HG03521 (cell line): ENCODE data around the gene EPS8L1.
"Not testable (repeated sequence)": the region's sequence is repeated elsewhere in the genome, so short reads cannot be mapped to it uniquely, and the experiment has no call there.

ENCODE experiments used
- ATAC-seq: cut with Tn5 transposase; IDR thresholded peaks from one replicate; pipeline ENCODE4 v1.9.1; 2021; ENCODE audit warnings: mild to moderate bottlenecking, moderate library complexity; ENCODE audit not compliant: unreplicated experiment

EPS8L1 gene

DNA sequence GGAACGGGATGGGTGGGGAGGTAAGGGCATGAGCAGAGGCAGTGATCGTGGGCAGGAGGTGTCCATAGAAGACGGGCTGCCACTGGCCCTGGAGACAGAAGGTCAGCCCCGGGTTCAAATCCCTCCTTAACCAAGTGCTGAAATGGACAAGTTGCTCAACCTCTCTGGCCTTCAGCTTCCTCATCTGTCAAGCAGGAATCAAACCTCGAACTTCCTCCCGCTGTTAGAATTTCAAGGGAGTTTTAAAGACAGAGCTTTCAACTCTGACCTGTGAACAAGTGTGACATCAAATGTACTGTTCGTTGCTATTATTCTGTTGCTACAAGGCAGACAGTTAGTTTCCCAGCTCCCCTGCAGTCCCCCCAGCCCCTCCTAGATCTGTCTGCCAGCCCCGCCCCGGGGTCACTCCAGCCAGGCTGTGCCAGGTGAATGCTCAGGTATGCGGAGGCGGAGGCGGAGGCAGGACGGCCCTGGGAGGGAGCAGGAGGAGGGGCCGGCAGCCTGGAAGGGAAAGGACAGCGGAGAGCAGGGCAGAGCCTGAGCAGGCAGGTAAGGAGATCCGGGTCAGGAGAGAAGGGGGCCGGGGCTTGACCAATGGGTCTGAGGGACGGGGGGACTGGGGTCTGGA lies at the start of gene EPS8L1:
TSS of gene EPS8L1 (plus strand) at position 499 of the 628 bp plus-strand sequence. CDS start 576 bp downstream, outside the sequence.
- ATAC-seq, result no peak

DNA sequence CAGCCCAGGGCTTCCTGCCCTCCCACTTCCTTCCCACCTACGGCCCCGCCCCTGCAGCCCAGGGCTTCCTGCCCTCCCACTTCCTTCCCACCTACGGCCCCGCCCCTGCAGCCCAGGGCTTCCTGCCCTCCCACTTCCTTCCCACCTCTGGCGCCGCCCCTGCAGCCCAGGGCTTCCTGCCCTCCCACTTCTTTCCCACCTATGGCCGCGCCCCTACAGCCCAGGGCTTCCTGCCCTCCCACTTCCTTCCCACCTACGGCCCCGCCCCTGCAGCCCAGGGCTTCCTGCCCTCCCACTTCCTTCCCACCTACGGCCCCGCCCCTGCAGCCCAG lies 48.6 kb upstream of the EPS8L1 start:
- not testable (repeated sequence) for ATAC-seq

DNA sequence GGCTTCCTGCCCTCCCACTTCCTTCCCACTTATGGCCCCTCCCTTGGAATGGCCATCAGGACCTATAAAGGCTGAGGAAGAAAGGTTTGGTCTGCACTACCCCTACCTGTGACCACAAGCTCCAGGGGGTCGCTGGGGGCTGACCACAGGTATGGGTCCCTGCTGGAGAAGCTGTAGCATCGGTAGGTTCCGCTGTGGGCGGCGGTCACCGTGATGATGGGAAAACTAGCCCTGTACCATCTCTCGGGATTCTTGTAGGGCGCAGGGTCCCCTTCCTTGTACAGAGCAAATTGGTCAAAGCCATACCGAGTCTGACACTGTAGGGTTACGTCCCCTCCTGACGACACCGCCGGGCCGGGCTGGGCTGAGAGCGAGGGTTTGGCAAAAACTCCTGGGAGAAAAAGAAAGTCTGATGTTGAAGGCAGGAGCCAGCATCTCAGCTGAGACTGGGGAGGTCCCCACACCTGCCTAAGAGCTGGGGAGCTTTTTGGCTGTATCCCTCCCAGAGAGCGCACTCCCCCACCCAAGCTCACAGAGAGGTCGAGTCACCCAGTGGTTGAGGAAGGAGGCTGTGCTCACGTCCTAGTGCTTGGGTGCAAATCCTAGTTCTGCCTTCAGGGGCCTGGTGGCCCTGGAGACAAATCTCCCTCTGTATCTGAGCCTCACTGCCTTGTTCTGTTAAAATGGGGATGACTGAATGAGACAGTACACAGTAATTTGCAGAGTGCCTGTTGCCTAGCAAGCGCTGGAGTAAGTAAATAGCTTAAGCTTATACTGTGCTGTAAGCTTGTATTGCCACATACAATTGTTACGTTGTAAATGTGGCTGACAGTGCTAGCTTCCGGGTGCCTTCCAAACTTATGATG lies 48.0 kb upstream of the EPS8L1 start:
- ATAC-seq, result no peak

DNA sequence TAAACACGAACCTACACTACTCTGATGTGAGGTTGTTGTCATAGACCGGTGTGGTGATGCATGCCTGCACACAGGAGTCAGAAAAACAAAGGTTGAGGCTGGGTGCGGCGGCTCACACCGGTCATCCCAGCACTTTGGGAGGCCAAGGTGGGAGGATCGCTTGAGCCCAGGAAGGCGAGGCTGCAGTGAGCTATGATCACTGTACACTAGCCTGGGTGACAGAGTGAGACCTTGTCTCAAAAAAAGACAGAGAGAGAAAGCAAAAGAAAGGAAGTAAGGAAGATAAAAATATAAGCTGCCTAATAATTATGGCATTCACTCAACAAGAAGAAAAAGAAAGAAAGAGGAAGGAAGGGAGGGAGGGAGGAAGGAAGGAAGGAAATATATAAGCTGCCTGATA lies 46.9 kb upstream of the EPS8L1 start:
- no peak for ATAC-seq

DNA sequence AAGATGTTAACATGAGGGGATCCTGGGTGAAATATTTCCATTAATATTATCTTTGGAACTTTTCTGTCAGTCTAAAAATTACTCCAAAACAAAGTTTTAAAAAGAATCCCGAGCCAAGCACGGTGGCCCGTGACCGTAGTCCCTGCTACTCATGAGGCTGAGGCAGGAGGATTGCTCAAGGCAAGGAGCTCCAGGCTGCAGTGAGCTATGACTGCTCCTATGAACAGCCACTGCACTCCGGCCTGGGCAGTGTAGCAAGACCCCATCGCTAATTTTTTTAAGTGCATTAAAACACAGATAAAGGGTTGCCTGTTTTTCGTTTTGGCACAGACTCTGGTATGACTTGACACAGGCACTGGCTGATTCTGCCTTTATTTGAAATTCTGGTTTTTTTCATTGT lies 44.5 kb upstream of the EPS8L1 start:
- no peak for ATAC-seq

DNA sequence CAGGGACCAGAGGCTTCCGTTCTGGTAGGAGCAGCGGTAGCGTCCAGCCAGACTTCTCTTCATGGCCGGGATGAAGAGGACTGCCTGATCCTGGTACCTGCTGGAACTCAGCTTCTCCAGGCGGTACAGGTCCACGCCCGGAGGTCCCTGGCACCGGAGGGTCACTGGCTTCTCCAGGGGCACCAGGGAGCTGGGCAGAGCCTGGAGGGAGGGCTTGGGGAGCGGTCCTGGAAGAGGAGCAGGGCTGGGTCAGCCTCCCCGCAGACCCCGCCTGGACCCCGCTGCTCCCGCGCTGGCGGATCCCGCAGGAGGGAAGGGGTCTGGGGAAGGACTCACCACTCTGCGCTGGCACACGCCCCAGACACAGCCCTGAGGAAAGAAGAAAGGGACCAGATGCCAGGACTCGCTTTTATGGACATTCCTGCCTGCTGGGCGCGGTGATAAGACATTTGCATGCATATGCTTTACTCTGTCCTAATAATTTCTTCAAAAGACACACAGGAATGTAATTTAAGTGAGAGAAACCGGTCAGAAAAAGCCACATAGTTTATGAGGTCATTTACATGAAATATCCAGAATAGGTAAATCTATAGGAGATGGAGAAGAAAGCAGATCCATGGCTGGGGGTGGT lies 43.4 kb upstream of the EPS8L1 start:
- ATAC-seq, result no peak

DNA sequence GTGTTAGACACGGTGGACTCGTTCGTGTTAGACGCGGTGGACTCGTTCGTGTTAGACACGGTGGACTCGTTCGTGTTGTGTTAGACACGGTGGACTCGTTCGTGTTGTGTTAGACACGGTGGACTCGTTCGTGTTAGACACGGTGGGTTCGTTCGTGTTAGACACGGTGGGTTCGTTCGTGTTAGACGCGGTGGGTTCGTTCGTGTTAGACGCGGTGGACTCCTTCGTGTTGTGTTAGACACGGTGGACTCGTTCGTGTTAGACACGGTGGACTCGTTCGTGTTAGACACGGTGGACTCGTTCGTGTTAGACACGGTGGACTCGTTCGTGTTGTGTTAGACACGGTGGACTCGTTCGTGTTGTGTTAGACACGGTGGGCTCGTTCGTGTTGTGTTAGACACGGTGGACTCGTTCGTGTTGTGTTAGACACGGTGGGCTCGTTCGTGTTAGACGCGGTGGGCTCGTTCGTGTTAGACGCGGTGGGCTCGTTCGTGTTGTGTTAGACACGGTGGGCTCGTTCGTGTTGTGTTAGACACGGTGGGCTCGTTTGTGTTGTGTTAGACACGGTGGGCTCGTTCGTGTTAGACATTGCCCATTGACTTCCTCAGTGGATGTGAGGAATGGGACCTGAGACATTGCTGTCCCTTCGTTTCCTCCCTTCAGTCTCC lies 42.6 kb upstream of the EPS8L1 start:
- not testable (repeated sequence) for ATAC-seq

DNA sequence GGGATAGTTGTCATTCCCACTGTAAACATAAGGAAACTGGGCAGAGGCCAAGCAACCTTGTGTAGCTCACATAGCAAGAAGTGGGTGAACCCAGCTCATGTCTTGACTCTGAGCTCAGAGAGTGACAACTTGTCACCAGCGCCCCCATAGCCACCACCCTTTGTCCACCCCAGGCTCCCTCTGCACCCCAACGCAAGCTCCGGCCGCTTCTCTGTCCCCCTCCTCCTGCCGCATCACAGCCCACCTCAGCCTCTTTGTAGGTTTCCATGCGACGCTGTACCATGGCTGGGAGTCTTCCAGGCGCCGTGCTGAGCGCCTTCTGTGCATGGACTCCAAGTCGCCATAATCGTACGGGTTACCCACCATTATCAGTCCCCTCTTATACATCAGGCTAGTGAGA lies 40.9 kb upstream of the EPS8L1 start:
- no peak for ATAC-seq

DNA sequence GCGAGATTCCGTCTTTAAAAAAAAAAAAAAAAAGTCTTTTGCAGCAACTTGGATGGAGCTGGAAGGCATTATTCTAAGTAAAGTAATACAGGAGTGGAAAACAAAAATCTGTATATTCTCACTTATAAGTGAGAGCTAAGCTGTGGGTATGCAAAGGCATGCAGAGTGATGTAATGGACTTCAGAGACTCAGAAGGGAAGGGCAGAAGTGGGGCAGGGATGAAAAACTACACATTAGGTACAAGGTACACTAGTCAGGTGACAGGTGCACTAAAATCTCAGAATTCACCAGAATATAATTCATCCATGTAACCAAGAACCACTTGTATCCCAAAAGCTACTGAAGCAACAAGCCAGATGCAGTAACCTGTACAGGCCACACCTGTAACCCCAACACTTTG lies 39.6 kb upstream of the EPS8L1 start:
- ATAC-seq, result no peak

DNA sequence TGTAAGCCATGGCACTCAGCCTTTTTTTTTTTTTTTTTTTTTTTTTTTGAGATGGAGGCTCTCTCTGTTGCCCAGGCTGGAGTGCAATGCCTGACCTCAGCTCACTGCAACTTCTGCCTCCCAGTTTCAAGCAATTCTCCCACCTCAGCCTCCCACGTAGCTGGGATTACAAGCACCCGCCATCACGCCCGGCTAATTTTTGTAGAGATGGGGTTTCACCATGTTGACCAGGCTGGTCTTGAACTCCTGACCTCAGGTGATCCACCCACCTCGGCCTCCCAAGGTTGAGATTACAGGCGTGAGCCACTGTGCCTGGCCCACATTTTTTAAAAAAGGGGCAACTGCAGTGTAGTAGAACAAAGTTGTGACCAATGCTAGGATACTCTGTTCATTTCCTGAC lies 38.1 kb upstream of the EPS8L1 start:
- ATAC-seq, result not testable (repeated sequence)

DNA sequence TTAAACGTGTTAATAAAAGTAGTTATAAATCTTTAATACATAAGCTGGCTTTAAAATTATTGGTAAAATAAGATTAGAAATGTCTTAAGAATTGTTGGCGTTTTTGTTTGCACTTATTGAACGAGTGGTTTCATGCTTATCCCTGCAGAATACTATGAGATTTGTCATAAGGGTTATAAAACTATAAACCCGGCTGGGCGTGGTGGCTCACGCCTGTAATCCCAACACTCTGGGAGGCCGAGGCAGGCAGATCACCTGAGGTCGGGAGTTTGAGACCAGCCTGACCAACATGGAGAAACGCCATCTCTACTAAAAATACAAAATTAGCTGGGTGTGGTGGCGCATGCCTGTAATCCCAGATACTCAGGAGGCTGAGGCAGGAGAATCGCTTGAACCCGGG lies 35.0 kb upstream of the EPS8L1 start:
- not testable (repeated sequence) for ATAC-seq

DNA sequence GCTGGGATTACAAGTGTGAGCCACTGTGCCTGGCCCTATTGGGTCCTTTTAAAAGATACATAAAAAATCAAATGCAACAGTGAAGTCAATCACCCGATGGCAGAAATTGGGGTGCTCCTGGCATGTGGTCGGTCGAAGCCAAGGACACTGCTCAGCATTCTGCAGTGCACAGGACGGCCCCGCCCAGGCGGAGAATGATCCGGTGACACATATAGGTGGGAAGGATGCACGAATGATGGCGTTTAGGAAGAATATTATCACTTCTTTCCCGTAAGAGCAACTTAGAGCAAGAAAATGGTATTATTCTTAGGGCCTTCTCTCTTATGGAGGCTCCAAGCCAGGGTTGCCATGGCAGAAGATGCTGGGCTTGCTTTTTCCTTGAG lies 34.4 kb upstream of the EPS8L1 start:
- no peak for ATAC-seq

DNA sequence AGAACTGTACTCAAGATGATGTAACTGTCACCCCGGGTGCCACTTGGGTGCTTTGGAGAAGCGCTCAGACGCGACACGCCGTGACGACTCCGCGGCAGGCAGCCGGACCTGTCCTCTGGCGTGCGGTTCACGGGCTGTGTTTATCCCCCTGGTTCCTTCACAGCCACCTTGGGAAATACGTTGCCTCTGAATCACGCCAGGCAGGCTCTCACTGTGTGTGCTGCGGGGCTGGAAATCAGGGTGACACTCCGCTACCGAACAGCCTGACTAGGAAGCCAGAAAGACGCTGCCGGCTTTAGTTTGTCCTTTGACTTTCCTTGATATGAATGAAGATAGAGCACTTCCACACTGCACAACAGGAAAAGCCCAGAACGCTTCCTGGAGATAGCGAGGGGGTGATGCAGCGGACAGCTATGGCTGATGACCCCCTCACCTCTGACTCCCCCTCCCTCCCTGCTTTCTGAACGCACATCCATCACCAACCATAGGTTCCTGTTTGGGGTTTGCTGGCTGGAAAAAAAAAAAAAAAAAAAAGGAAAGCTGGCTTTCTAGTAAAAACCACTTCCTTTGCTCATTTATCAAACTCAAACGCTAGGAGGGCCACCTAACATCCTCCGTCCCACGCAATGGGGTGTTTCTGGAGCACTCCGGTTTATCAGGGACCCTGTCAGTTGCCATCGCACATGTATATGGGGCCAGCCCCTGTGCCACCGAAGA lies 33.9 kb upstream of the EPS8L1 start:
- no peak for ATAC-seq

DNA sequence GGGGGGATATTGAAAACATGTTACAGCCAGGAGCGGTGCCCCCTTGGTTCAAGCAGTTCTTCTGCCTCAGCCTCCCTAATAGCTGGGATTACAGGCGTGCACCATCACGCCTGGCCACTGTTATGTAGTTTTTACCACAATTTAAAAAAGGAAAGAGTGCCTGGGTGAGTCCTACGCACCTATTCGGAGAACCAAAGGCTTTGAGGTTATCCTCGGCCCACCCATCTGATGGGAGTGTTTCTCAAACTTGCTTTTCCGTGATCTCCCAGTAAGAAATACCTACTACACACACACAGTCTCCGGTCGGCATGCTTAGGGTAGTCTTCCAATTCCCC lies 33.4 kb upstream of the EPS8L1 start:
- ATAC-seq, result no peak

DNA sequence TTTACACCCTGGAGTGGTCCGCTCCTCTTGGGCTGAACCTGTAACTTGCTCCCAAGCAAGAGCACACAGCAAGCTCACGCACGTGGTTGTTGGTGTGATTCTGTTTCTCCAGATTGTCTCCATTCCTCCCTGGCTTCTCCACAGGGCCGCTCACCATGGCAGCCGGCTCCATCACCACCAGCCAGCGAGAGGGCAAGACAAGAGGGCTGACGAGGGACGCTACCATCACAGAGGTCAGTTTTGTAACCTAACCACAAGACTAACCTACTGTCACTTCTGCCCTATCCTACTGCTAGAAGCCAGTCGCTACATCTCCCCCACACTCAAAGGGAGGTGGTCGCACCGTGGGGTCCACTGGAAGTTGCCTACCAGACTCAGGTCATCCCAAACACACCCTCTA lies 33.0 kb upstream of the EPS8L1 start:
- no peak for ATAC-seq

DNA sequence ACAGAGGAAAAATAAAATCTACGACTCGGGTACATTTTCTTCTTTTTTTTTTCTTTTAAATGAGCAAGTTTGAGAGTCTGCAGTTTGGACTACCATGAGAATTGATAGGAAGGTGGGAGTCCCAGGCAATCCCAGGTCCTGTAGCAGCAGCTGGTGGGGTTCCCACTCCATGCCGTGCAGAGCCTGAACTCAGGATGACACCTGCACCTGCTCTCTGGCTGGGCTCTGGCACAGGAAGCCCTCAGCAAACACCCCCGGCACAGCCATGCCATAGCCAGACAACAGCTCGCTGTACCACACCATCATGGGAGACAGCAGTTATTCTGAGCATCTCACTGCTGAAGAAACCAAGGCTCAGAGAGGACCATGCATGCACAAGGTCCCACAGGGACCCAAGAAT lies 31.4 kb upstream of the EPS8L1 start:
- no peak for ATAC-seq

DNA sequence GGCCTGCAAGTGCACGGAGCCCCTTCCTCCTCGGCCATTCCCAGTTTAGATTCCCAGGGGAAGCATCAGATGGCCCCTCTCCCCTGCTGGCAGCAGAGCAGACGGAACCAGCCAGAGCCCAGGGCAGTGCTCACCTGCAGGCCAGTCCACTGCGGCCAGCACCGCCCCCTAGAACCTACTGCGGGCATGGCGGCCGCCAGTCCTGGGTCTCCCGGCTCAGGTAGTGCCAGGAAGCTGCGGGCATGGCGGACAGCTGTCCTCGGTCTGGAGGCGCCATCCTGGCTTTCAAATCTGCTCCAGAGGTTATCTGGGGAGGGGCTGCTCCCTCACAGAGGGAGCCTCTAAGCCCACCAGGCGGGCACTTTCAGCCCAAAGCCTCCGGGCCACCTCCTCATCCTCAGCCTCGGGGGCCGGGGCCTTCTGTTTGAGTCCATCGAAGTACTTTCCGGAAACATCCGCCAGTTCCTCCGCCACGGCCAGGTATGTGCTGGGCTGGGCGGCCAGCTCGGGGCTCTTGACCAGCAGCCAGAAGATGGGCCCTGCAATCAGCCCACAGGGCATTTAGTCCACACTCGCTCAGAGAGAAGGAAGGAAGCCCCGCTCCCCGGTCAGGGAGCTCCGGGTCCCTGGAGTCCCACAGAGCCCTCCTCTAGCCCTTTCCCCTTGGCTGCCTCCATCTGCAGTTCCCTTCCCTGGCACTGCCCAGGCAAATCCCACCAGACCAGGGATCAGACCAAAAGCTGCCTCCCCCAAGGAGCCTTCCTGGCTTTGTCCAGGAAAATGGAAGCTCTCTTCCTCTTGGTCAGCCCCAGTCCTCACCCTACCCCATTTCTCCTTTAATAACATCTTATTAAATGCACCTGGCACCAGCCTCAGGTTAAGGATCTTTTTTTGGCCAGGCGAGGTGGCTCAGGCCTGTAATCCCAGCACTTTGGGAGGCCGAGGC lies 30.6 kb upstream of the EPS8L1 start:
- ATAC-seq, result no peak

DNA sequence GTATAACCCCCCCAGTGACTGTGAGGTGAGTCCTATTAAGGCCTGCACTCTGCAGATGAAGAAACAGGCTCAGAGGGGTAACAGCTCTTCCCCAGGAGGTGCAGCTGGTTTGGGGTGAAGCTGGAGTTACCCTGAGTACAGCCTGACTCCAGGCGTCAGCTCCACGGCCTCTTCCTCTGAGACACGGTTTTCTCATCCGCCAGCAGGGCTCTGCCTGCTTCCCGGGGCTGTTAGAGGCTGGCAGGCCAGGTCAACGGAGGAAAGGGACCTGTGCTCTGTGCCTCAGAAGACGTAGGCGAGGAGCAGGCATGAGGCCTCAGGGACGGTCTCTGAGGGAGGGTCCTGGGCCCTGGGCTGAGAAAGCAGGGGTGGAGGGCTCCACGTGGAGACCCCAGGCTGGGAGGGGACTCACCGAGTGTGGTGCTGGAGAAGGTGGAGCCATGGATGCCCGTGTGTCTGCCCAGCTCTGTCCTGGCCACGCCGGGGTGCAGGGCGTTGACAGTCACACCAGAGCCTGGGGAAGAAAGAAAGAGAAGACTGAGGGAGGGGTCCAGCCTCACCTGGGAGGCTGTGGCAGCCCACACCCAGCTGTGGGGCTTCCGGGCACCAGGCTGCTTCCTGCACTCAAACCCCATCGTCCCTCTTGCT lies 28.6 kb upstream of the EPS8L1 start:
- no peak for ATAC-seq

DNA sequence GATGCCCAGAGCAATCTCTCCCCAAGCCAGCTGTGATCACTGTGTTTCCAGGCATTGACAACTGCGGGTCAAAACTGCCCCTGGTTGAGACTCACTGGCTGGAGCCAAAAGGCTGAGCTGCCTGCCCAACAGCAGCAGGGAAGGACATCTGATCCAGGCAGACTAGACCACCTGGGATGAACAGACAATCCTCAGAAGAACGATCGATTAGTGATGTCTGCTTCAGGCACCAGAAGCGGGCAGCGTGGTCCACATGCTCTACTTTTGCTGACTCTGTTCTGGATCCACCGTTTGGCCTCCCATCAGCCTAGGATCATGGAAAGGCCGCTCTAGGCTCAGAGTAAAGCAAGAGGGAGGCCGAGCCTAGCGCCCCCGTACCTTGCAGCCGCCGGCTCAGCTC lies 27.7 kb upstream of the EPS8L1 start:
- no peak for ATAC-seq

DNA sequence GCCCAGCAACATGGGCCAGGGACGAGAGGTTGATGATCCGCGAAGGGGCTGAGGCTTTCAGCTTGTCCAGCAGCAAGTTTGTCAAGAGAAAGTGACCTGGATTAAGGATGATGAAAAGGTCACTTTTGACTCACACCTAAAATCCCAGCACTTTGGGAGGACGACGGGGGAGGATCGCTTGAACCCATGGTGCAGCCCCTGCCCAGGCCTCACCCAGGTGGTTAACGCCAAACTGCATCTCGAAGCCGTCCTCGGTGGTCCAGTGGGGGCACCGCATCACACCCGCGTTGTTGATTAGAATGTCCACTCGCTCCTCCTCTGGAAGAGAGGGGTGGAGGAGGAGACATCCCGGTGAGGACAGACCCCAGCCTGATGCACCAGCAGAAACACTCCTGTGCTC lies 27.2 kb upstream of the EPS8L1 start:
- ATAC-seq, result no peak
